Thoracic aorta endothelial cell (primary cell): ENCODE data around the gene RNF11. TPM values are rescaled to one million over a fixed set of nuclear protein-coding genes. Genes with fewer than 3 reads are reported as not detected.

Experiments used
- total RNA-seq: library from RNA; depleted of rRNA; stranded (reverse); fragments of >200 nt; gene quantifications from 2 replicates; pipeline ENCODE4 v1.2.3, GENCODE V29; 2012

RNF11 gene
- total RNA-seq: 150 and 175 TPM in 2 replicates

GRCh38 chr1:51235673-51236530 is at the start of gene RNF11:
Gene RNF11 (plus strand): TSS chr1:51236273. CDS start chr1:51236757, 484 bp downstream.

Other genes starting within 250 kb of the RNF11 start
- not detected in 2 replicates for gene C1orf185, start 134.0 kb upstream of the RNF11 start, total RNA-seq
- 1.2 and 1.6 TPM in 2 replicates for gene TTC39A, start 94.3 kb downstream of the RNF11 start, total RNA-seq